GM18870 (cell line): Measurements from ENCODE around the gene HSCB.
A peak's percentile ranks its signal among the peaks of the same experiment; 100 is the strongest.
"Not testable (repeated sequence)": the region's sequence is repeated elsewhere in the genome, so short reads cannot be mapped to it uniquely, and the experiment has no call there.

ENCODE experiments used
- ATAC-seq: cut with Tn5 transposase; IDR thresholded peaks from one replicate; pipeline ENCODE4 v1.9.1; 2021; ENCODE audit warnings: moderate library complexity; ENCODE audit not compliant: unreplicated experiment

HSCB gene, protein sequence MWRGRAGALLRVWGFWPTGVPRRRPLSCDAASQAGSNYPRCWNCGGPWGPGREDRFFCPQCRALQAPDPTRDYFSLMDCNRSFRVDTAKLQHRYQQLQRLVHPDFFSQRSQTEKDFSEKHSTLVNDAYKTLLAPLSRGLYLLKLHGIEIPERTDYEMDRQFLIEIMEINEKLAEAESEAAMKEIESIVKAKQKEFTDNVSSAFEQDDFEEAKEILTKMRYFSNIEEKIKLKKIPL

DNA sequence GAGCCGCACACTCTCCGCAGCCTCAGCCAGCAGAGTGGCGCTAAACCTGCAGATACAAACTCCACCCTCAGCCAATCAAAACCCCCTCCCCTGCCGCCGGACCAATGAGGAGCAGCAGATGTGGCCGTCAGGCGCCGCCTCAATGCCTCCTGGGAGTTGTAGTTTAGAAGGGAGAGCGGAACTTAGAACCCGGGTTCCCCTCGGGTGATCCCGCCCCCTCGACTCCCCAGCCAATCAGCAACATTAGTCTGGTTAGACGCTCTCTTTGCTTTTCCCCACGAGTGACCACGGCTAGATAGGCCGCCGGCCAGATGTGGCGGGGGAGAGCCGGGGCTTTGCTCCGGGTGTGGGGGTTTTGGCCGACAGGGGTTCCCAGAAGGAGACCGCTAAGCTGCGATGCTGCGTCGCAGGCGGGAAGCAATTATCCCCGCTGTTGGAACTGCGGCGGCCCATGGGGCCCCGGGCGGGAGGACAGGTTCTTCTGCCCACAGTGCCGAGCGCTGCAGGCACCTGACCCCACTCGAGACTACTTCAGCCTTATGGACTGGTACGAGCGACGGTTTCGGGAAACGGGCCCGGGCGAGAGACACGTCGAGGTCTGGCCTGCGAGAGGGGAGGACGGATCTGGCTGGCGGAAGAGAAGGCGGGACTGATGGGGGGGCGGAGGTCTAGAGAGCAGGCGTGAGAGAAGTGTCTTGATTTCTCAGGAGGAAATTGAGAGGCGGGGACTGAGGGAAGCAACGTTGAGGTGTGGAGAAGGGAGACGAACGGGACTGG is at the start of gene HSCB, which contains the start of gene CHEK2:
Gene HSCB (plus strand): TSS at position 255 of the 777 bp plus-strand sequence. CDS start 57 bp downstream, at position 312.
Gene CHEK2 (minus strand): TSS at position 36 of the 777 bp plus-strand sequence. CDS start 7,099 bp downstream, outside the sequence.
- peak; percentile 91 for ATAC-seq

GRCh38 chr22:28693041-28693760 is 48.6 kb upstream of the HSCB start:
- ATAC-seq = not testable (repeated sequence)

- ATAC-seq = no peak
These were observed 38.9 kb upstream of the HSCB start for GRCh38 chr22:28702891-28703290.

DNA sequence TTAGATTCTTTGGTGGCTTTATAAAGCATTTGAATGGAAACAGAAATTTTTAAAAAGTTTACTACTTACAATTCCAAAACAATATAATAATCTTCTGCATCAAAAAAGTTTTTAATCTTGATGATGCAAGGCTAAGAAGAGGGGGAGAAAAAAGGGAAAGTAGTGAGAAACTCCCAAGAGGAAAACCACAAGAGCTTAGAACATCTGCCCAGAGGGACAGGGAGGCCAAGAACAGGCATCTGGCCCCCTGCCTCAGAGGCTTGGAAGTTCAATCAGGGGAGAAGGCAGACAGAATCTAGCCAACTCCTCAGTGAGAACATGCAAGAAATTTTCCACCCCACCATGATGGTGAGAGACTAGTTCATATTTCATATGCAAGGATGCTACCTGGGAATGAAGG is 38.4 kb upstream of the HSCB start:
- ATAC-seq = no peak

DNA sequence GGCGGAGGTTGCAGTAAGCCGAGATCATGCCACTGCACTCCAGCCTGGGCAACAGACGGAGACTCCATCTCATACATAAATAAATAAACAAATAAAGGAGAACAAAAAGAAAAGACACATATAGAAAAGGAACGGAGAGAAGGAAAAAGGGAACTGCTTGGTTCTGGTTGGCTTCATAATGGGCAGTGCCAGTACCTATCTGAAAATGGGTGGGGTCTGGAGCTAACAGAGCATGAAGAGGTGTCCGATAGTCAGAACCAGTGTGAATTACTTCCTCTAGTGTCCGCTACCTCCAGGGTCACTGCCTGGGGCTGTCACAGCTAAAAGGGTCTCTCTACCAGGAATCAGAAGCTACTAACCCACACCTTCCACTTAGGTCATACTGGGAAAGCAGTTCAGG is 35.0 kb upstream of the HSCB start:
- no peak for ATAC-seq

GRCh38 chr22:28710107-28710506 is 31.7 kb upstream of the HSCB start:
- ATAC-seq = no peak

- no peak for ATAC-seq
These were observed 31.2 kb upstream of the HSCB start for GRCh38 chr22:28710576-28711191.

- ATAC-seq = no peak
These were observed 30.5 kb upstream of the HSCB start for GRCh38 chr22:28711341-28711740.

- no peak for ATAC-seq
These were observed 29.7 kb upstream of the HSCB start for GRCh38 chr22:28711820-28712777.

DNA sequence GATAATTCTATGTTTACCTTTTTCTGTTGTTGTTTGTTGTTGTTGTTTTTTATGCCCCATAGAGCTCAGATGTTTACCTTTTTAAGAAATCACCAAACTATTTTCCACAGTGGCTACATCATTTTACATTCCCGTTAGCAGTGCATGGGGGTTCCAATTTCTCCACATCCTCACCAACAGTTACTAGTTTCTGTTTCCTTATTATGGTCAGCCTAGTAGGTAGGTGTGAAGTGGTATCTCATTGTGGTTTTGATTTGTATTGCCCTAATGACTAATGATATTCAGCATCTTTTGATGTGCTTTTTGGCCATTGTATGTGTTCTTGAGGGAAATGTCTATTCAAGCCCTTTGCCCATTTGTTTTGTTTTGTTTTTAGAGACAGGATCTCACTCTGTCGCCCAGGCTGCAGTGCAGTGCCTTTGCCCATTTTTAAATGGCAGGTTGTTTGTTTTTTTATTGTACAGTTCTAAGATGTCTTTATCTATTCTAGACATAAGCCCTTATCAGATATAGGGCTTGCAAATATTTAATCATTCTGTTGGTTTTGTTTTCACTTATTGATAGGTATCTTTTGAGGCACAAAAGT is 27.7 kb upstream of the HSCB start:
- no peak for ATAC-seq

- ATAC-seq = no peak
These were observed 26.2 kb upstream of the HSCB start for GRCh38 chr22:28715611-28716010.

DNA sequence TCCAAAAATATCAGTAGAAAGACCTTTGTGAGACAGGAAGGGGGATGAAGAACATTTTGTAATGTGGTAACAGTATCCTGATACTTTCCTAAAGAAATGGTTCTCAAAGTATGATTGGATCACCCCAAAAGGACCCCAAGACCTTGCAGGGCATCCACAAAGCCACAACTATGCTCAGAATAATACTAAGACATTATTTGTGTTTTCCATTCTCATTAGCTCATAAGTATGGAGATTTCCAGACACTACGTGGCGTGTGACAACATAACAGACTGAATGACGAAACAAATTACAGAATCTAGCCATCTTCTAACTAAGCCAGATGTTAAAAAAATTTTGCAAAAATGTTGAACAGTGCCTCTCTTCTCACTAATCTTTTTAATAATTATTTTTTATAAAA is 25.2 kb upstream of the HSCB start:
- no peak for ATAC-seq

DNA sequence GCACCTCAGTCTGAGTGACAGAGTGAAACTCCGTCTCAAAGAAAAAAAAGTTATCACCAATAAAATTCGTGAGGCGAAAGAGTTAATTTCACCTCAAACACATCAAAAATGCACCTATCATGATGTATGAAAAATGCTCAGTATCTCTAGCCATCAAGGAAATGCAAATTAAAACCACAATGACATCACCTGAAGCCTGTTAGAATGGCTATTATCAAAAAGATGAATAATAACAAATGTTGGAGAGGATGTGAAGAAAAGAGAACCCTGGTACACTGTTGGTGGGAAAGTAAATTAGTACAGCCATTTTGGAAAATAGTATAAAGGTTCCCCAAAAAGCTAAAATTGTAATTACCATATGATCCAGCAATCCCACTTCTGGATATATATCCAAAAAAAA is 23.8 kb upstream of the HSCB start:
- ATAC-seq = no peak

- no peak for ATAC-seq
These were observed 13.8 kb upstream of the HSCB start for GRCh38 chr22:28728002-28728401.

GRCh38 chr22:28728621-28729313 is 13.1 kb upstream of the HSCB start:
- no peak for ATAC-seq

DNA sequence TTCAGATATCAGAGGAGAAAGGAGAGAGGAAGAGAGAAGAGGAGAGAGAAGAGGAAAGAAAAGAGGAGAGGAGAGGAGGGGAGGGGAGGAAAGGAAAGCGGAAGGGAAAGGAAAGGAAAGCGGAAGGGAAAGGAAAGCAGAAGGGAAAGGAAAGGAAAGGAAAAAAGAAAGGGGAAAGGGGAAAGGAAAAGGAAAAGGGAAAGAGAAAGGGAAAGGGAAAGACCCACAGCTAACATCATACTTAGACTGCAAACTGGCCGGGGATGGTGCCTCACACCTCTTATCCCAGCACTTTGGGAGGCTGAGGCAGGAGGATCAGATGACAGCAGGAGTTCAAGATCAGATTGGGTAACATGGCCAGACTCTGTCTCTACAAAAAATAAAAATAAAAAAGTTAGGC is 11.7 kb upstream of the HSCB start:
- no peak for ATAC-seq

GRCh38 chr22:28734393-28734792 is 7.4 kb upstream of the HSCB start:
- ATAC-seq = no peak

DNA sequence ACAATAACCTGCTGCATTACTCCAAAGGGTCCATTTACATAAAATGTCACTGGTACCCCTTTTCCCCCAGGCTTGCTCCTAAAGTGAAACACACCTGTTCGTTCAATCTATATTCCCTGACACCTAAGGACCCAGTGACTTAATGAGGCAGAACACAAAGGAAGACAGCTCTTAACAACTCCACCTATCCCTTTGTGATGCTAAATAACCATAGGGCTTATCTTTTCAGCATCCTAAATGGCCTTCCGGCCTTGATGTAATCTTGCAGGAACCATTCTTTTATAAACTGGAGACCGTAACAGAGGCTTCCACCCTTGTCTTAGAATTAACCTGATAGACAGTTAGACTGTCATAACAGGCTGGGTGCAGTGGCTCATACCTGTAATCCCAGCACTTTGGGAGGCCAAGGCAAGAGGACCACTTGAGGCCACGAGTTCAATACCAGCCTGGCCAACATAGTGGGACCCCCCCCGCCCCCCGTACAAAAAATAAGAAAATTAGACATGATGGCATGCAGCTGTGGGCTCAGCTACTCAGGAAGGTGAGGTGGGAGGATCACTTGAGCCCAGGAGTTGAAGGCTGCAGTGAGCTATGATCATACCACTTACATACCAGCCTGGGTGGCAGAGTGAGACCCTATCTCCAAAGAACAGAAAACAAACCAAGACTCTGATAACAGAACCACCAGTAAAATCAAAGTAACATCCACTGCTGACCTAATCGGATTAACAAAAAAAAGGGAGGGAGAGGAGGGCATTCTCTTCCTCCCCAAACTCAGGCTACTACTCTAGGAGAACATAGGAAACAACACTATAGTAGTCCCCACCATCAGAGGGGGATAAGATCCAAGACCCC is 5.3 kb upstream of the HSCB start:
- no peak for ATAC-seq
